Panc1 (cell line): Measurements from ENCODE around the gene ATP10A.

Experiments
- POLR2AphosphoS5 ChIP-seq: IDR thresholded peaks from 2 replicates; pipeline ENCODE4 v1.6.1; 2012; ENCODE audit warnings: mild to moderate bottlenecking, low read depth, low read length, moderate library complexity
- SIN3A ChIP-seq: IDR thresholded peaks from 2 replicates; pipeline ENCODE4 v1.6.1; 2012; ENCODE audit warnings: low read depth, mild to moderate bottlenecking, low read length, moderate library complexity, borderline replicate concordance; ENCODE audit not compliant: insufficient read depth
- TCF7L2 ChIP-seq: IDR thresholded peaks from 2 replicates; pipeline ENCODE4 v1.6.1; 2011; ENCODE audit warnings: mild to moderate bottlenecking, low read depth, low read length, inconsistent platforms
- TF ChIP-seq, protein P1 (sequence below): fragments of 450-650 bp; IDR thresholded peaks from 2 replicates; pipeline ENCODE4 v1.5.1; 2017; ENCODE audit warnings: mild to moderate bottlenecking
- TF ChIP-seq, protein P2 (sequence below), 2 experiments: IDR thresholded peaks; 2 replicates each; pipeline ENCODE4 v1.6.1; 2011 to 2012; ENCODE audit warnings: low read depth in 2 of 2, control low read depth in 1 of 2, low read length in 1 of 2, mild to moderate bottlenecking in 1 of 2, moderate library complexity in 1 of 2; ENCODE audit not compliant: insufficient read depth in 1 of 2

DNA sequence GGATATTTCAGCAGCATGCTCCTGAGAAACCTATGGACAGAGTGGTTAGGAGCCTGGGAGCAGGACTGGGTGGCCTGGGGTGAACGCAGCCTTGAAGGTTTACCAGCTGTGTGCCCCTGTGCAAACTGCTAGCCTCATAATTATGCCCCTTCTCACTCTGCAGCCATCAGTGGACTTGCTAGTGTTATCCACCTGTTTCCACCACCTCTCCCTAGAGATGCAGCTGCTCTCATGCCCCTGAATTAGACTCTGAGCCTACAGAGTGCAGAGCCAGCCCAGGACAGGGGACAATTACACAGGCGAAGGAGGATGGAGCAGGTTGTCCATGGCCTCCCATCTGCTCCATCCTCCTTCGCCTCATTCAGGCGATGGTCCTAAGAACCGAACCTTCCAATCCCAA is 175.9 kb downstream of the ATP10A start:
- TF ChIP-seq, protein P1, sequence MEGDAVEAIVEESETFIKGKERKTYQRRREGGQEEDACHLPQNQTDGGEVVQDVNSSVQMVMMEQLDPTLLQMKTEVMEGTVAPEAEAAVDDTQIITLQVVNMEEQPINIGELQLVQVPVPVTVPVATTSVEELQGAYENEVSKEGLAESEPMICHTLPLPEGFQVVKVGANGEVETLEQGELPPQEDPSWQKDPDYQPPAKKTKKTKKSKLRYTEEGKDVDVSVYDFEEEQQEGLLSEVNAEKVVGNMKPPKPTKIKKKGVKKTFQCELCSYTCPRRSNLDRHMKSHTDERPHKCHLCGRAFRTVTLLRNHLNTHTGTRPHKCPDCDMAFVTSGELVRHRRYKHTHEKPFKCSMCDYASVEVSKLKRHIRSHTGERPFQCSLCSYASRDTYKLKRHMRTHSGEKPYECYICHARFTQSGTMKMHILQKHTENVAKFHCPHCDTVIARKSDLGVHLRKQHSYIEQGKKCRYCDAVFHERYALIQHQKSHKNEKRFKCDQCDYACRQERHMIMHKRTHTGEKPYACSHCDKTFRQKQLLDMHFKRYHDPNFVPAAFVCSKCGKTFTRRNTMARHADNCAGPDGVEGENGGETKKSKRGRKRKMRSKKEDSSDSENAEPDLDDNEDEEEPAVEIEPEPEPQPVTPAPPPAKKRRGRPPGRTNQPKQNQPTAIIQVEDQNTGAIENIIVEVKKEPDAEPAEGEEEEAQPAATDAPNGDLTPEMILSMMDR, result no peak
- no peak for TF ChIP-seq POLR2AphosphoS5
- TF ChIP-seq TCF7L2, result no peak
- TF ChIP-seq, protein P2, sequence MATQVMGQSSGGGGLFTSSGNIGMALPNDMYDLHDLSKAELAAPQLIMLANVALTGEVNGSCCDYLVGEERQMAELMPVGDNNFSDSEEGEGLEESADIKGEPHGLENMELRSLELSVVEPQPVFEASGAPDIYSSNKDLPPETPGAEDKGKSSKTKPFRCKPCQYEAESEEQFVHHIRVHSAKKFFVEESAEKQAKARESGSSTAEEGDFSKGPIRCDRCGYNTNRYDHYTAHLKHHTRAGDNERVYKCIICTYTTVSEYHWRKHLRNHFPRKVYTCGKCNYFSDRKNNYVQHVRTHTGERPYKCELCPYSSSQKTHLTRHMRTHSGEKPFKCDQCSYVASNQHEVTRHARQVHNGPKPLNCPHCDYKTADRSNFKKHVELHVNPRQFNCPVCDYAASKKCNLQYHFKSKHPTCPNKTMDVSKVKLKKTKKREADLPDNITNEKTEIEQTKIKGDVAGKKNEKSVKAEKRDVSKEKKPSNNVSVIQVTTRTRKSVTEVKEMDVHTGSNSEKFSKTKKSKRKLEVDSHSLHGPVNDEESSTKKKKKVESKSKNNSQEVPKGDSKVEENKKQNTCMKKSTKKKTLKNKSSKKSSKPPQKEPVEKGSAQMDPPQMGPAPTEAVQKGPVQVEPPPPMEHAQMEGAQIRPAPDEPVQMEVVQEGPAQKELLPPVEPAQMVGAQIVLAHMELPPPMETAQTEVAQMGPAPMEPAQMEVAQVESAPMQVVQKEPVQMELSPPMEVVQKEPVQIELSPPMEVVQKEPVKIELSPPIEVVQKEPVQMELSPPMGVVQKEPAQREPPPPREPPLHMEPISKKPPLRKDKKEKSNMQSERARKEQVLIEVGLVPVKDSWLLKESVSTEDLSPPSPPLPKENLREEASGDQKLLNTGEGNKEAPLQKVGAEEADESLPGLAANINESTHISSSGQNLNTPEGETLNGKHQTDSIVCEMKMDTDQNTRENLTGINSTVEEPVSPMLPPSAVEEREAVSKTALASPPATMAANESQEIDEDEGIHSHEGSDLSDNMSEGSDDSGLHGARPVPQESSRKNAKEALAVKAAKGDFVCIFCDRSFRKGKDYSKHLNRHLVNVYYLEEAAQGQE (IDR thresholded peaks at IDR 0.05; ENCODE audit: insufficient read depth in 1 of 2, low read depth in 2 of 2, low read length in 1 of 2), result no peak
- no peak for TF ChIP-seq SIN3A
